C4-2B (cell line): ENCODE results near the gene PRUNE1.

Source experiments
- CTCF ChIP-seq: fragments of 450-650 bp; conservative IDR thresholded peaks from 2 replicates; pipeline ENCODE4 v1.5.1; 2017; ENCODE audit warnings: mild to moderate bottlenecking
- ZFX ChIP-seq: fragments of 450-650 bp; IDR thresholded peaks from 2 replicates; pipeline ENCODE4 v1.6.1; 2017

- TF ChIP-seq CTCF (no peak), ZFX (no peak)
These were observed 43.2 kb downstream of the PRUNE1 start for GRCh38 chr1:151051356-151052009.
